K562 (cell line): ENCODE results near the gene EMILIN1. TPM values are rescaled to one million over a fixed set of nuclear protein-coding genes. Genes with fewer than 3 reads are reported as not detected.

ENCODE experiments used
- CREM ChIP-seq: IDR thresholded peaks from 2 replicates; pipeline ENCODE4 v1.6.1; 2014; ENCODE audit warnings: antibody characterized with exemption, low read depth
- CTBP1 ChIP-seq: fragments of 450-650 bp; IDR thresholded peaks from 2 replicates; pipeline ENCODE4 v1.6.1; 2016; ENCODE audit warnings: borderline replicate concordance
- GATAD2A ChIP-seq: fragments of 450-650 bp; IDR thresholded peaks from 2 replicates; pipeline ENCODE4 v1.6.1; 2017
- HNRNPL ChIP-seq: fragments of 200-400 bp; formaldehyde crosslinking; IDR thresholded peaks from 2 replicates; pipeline ENCODE4 v1.6.1; 2017; ENCODE audit warnings: low read depth, mild to moderate bottlenecking, low read length
- JUND ChIP-seq, 2 experiments: IDR thresholded peaks; 2 replicates in 1 of 2; 3 replicates in 1 of 2; pipeline ENCODE4 v1.6.1; 2011; ENCODE audit warnings: borderline replicate concordance in 2 of 2, low read depth in 2 of 2, low read length in 2 of 2, improper control_type of control experiment in 1 of 2, missing biosample characterization in 1 of 2, missing genetic modification characterization in 1 of 2, missing genetic modification reagents in 1 of 2
- KLF1 ChIP-seq: fragments of 450-650 bp; IDR thresholded peaks from 2 replicates; pipeline ENCODE4 v1.6.1; 2016; ENCODE audit warnings: missing genetic modification characterization, missing compliant biosample characterization
- MAZ ChIP-seq, 2 experiments: fragments of 450-650 bp in 1 of 2; sonication (generic) in 1 of 2; formaldehyde crosslinking; IDR thresholded peaks in 1 of 2; conservative IDR thresholded peaks in 1 of 2; 2 replicates each; pipeline versions ENCODE4 v1.4.0 to v1.5.0; 2020; ENCODE audit warnings: mild to moderate bottlenecking in 1 of 2, missing genetic modification reagents in 1 of 2
- PURB ChIP-seq: sonication (generic); formaldehyde crosslinking; IDR thresholded peaks from 2 replicates; pipeline ENCODE4 v1.9.0; 2021; ENCODE audit warnings: low read depth, mild to moderate bottlenecking, missing genetic modification reagents
- SIRT6 ChIP-seq: IDR thresholded peaks from one replicate; pipeline ENCODE4 v1.6.1; 2012; ENCODE audit warnings: low read depth, mild to moderate bottlenecking, control low read depth, inconsistent platforms, low read length, moderate library complexity
- YY1 ChIP-seq, 3 experiments: IDR thresholded peaks; 2 replicates each; pipeline ENCODE4 v1.6.1; 2011; ENCODE audit warnings: low read length in 2 of 3, mild to moderate bottlenecking in 2 of 3, moderate library complexity in 2 of 3, borderline replicate concordance in 1 of 3, control low read depth in 1 of 3, low read depth in 1 of 3; ENCODE audit not compliant: insufficient read depth in 3 of 3, insufficient replicate concordance in 2 of 3, control insufficient read depth in 1 of 3, insufficient read length in 1 of 3; ENCODE audit errors: extremely low read depth in 1 of 3
- ZBTB33 ChIP-seq: sonication (generic); formaldehyde crosslinking; IDR thresholded peaks from 2 replicates; pipeline ENCODE4 v1.8.1; 2023; ENCODE audit warnings: mild to moderate bottlenecking, missing genetic modification reagents
- polyA plus RNA-seq, 8 experiments: library from polyadenylated mRNA; depleted of rRNA in 4 of 8; stranded (reverse) in 5 of 8; unstranded in 3 of 8; fragments of >200 nt; fragmentation: Nextera tagmentation in 2 of 8; fragmentation: Illumina TruSeq in 1 of 8; extraction: Ambion mirVana in 2 of 8; extraction: Trizol in 1 of 8; gene quantifications; 2 replicates each; pipeline versions ENCODE4 v1.2.1 to v1.2.3, GENCODE V29; 2011 to 2014; ENCODE audit warnings: inconsistent platforms in 1 of 8, missing spikeins in 1 of 8
- total RNA-seq, 7 experiments: library from RNA; depleted of rRNA in 6 of 7; stranded (reverse); fragments of >200 nt in 6 of 7; fragmentation: Illumina TruSeq in 2 of 7; extraction: Trizol in 2 of 7; gene quantifications; 2 replicates each; pipeline versions ENCODE4 v1.2.1 to v1.2.3, GENCODE V29; 2011 to 2021; ENCODE audit warnings: low replicate concordance in 1 of 7
- TF ChIP-seq, protein P1 (sequence below): fragments of 250-450 bp; sonication (Bioruptor Pico); IDR thresholded peaks from 2 replicates; pipeline ENCODE4 v1.5.0; 2021; ENCODE audit warnings: mild to moderate bottlenecking, moderate library complexity
- TF ChIP-seq, protein P2 (sequence below), 3 experiments: IDR thresholded peaks in 2 of 3; conservative IDR thresholded peaks in 1 of 3; 2 replicates each; pipeline ENCODE4 v1.5.1; 2011 to 2012; ENCODE audit warnings: low read length in 3 of 3, mild to moderate bottlenecking in 3 of 3, control low read depth in 2 of 3, improper control_type of control experiment in 1 of 3, inconsistent platforms in 1 of 3, low read depth in 1 of 3, mixed read lengths in 1 of 3, moderate library complexity in 1 of 3; ENCODE audit not compliant: insufficient read depth in 2 of 3

Gene EMILIN1
- total and polyA plus RNA-seq, 9 of the 15 experiments (the other 6 are each of a cell fraction or from before 2014, with no cell fraction given): 0.04 to 2.7 (median 0.54) TPM; not detected in 2

DNA sequence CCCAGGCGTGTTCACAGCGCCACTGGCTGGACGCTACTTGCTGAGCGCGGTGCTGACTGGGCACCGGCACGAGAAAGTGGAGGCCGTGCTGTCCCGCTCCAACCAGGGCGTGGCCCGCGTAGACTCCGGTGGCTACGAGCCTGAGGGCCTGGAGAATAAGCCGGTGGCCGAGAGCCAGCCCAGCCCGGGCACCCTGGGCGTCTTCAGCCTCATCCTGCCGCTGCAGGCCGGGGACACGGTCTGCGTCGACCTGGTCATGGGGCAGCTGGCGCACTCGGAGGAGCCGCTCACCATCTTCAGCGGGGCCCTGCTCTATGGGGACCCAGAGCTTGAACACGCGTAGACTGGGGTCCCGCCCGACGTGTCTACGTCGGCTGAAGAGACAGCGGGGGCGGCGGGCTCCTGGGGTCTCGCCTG is 7.3 kb downstream of the EMILIN1 start (continued):
- TF ChIP-seq, protein P1, sequence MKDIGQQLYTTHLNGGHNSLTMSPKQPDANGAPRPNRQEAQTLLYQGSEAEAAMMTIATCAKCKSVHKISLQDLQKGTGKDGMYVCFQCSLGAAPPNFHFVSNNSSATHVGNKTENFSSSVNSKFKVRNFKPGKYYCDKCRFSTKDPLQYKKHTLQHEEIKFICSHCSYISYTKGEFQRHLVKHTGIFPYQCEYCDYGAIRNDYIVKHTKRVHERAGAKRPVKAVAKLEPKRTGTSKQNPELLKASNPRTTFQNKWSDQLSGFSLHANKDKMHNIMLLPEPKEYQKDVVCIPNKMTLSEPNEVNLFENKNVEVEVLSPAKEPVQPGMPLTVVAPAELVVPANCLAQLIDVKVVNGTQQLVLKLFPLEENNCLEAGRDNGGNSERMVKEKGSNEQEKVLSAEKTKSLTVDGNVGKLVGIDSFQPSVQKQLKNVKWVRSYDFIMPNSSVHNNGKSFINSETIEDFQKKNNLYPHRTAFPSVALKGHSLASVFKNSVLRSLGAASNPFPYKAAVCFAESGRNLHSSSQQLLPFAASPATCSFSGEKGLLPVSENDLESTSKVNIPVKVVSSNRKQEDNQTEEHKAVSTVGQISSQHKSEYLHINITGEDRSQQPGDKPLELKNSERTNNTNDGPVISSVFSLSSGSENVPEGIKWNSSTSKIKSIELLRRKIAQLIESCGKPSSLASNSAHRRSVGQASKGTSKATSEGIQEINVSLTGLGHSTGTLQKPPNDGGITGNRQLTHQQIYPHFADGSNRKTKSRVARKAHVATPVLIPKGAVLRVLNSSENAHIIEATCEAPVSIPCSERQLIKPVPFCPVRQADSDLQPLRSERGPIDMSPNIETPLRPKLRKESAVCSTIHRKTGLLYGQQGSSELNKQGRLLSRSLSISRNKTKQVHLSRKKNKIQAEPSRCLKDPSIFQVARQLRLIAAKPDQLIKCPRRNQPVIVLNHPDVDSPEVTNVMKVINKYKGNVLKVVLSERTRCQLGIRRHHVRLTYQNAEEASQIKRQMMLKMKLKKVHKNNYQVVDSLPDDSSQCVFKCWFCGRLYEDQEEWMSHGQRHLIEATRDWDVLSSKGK: no peak
- TF ChIP-seq HNRNPL (0 out of 2 replicates have a peak, but pooled peaks have one; percentile 63), MAZ (CRISPR knock-in tag; conservative IDR thresholded peaks at IDR 0.05 in 1 of 2, IDR thresholded peaks at IDR 0.05 in 1 of 2) (peak in 1 of 2 experiments; percentile 31; a peak in 1 of 4 replicates), CTBP1 (peak; percentile 59; the same call in 1 of the 2 replicates), SIRT6 (no peak), ZBTB33 (peak; percentile 82), PURB (CRISPR knock-in tag) (no peak), KLF1 (tag) (peak; percentile 69; the same call in 1 of the 2 replicates), GATAD2A (0 out of 2 replicates have a peak, but pooled peaks have one; percentile 48), CREM (peak; percentile 28; the same call in 1 of the 2 replicates), JUND (IDR thresholded peaks at IDR 0.05; ENCODE audit: borderline replicate concordance, low read depth, low read length) (0 out of 2 replicates have a peak, but pooled peaks have one; percentile 23), JUND (tag; IDR thresholded peaks at IDR 0.05; ENCODE audit: borderline replicate concordance, low read depth, low read length) (no peak), YY1 (IDR thresholded peaks at IDR 0.05; ENCODE audit: borderline replicate concordance in 1 of 3, control insufficient read depth in 1 of 3, extremely low read depth in 1 of 3, insufficient read depth in 3 of 3, insufficient read length in 1 of 3, insufficient replicate concordance in 2 of 3, low read depth in 1 of 3, low read length in 2 of 3) (peak in 1 of 3 experiments; percentile 25)
- TF ChIP-seq, protein P2, sequence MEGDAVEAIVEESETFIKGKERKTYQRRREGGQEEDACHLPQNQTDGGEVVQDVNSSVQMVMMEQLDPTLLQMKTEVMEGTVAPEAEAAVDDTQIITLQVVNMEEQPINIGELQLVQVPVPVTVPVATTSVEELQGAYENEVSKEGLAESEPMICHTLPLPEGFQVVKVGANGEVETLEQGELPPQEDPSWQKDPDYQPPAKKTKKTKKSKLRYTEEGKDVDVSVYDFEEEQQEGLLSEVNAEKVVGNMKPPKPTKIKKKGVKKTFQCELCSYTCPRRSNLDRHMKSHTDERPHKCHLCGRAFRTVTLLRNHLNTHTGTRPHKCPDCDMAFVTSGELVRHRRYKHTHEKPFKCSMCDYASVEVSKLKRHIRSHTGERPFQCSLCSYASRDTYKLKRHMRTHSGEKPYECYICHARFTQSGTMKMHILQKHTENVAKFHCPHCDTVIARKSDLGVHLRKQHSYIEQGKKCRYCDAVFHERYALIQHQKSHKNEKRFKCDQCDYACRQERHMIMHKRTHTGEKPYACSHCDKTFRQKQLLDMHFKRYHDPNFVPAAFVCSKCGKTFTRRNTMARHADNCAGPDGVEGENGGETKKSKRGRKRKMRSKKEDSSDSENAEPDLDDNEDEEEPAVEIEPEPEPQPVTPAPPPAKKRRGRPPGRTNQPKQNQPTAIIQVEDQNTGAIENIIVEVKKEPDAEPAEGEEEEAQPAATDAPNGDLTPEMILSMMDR (IDR thresholded peaks at IDR 0.05 in 2 of 3, conservative IDR thresholded peaks at IDR 0.05 in 1 of 3; ENCODE audit: insufficient read depth in 2 of 3, low read depth in 1 of 3, low read length in 3 of 3): peak; percentile 57 to 65 (median 63)
